Neural cell (in vitro differentiated cells): Measurements from ENCODE around the gene HOXC9.

Experiments used
- CTCF ChIP-seq: fragments of 450-650 bp; IDR thresholded peaks from 2 replicates; pipeline ENCODE4 v1.5.1; 2014; ENCODE audit warnings: antibody characterized with exemption, mild to moderate bottlenecking, moderate library complexity; ENCODE audit not compliant: poor library complexity, severe bottlenecking
- EZH2 ChIP-seq: fragments of 200-600, 300-800 bp; shearing (Covaris generic), sonication (generic); IDR thresholded peaks from 2 replicates; pipeline ENCODE4 v1.6.1; 2014; ENCODE audit warnings: antibody characterized with exemption, low read length, borderline replicate concordance, mild to moderate bottlenecking; ENCODE audit not compliant: insufficient read depth, poor library complexity, severe bottlenecking
- SMC3 ChIP-seq: fragments of 450-650 bp; conservative IDR thresholded peaks from 2 replicates; pipeline ENCODE4 v1.6.1; 2014; ENCODE audit warnings: antibody characterized with exemption, mild to moderate bottlenecking, moderate library complexity; ENCODE audit not compliant: poor library complexity

GRCh38 chr12:53977596-53978445, 22.1 kb upstream of the HOXC9 start:
- no peak for TF ChIP-seq CTCF
- no peak for TF ChIP-seq EZH2
- TF ChIP-seq SMC3, result no peak
